NCI-H1105 (cell line): ENCODE results near the gene CAMK1D.

Experiments used
- DNase-seq: peaks from one replicate; lab custom pipeline; 2025; lab: John Stamatoyannopoulos, UW

CAMK1D gene

DNA sequence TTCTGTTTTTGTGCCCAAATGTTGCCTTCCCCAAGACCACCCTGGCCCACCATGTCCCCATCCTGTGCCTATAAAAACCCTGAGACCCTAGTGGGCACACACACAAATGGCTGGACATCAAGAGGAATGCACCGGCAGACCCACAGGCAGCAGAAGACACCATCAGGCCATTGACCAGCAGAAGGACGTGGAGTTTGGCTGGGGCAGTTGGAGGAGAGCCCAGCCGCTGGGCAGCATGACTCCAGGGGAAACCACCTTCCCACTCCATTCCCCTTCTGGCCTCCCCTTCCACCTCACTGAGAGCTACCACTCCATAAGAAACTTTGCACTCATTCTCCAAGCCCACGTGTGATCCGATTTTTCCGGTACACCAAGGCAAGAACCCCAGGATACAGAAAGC, 309.2 kb downstream of the CAMK1D start:
- DNase-seq, result no peak

DNA sequence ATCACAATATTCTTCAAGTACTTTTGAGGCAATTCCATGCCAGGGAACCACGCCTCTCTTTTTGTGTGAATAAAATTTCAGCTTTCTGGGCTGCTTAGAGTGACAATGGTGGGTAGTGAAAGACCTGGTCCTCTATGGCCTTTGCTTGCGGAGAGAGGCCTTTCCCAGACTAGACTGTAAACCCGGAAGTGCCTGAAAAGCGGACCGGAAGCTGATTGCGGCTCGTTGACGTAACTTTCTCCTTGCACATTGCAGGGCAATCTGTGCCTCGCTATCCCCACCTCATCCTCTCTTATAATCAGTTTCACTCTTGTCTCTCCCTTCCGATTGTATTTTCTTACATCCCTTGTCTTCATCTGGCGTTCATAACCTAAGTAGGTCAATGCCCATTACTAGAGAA, 310.4 kb downstream of the CAMK1D start:
- DNase-seq, result no peak

GRCh38 chr10:12660812-12661211, 311.5 kb downstream of the CAMK1D start:
- no peak for DNase-seq

DNA sequence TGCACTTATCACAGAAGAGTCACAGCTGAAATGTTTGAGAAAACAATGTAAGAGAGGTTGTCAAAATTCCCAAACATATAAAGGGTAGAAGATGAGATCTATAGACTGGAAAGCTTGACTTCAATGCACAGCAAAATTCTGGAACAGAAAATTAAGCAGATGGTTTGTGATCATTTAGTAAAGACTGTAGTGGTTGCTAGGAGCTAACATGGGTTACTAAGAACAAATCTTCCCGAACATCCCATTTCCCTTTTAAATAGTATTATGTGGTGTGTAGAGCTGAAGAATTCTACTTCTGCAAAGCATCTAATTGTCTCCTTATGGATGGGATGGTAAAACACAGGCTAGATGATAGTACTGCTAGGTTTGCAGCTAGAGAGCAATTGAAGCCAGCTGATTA, 312.3 kb downstream of the CAMK1D start:
- DNase-seq, result no peak

DNA sequence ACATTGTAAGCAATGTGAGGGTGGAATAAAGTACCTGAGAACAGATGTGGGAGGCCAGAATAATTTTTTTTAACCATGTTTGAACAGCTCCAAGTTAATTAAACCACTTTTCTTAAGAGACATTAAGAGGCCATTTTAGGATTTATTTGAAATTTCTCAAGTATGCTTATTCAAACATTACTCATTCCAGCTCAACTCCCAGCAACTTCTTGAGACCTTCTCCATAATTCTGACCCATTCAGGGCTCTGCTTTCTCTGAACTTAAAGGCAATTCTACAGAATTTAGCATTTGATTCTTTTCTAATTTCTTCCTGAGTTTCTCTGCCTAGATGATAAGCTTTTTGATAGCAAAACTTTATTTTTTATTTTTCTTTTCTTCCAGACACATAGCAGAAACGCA, 314.5 kb downstream of the CAMK1D start:
- DNase-seq, result no peak

- DNase-seq, result no peak
These were observed 316.2 kb downstream of the CAMK1D start for GRCh38 chr10:12665501-12665900.

GRCh38 chr10:12667052-12667451, 317.7 kb downstream of the CAMK1D start:
- DNase-seq, result no peak

GRCh38 chr10:12668634-12669033, 319.3 kb downstream of the CAMK1D start:
- no peak for DNase-seq

GRCh38 chr10:12670004-12670403, 320.7 kb downstream of the CAMK1D start:
- no peak for DNase-seq

GRCh38 chr10:12675186-12675585, 325.8 kb downstream of the CAMK1D start:
- DNase-seq, result no peak

GRCh38 chr10:12679636-12680035, 330.3 kb downstream of the CAMK1D start:
- no peak for DNase-seq

- no peak for DNase-seq
These were observed 331.9 kb downstream of the CAMK1D start for GRCh38 chr10:12681252-12681651.

DNA sequence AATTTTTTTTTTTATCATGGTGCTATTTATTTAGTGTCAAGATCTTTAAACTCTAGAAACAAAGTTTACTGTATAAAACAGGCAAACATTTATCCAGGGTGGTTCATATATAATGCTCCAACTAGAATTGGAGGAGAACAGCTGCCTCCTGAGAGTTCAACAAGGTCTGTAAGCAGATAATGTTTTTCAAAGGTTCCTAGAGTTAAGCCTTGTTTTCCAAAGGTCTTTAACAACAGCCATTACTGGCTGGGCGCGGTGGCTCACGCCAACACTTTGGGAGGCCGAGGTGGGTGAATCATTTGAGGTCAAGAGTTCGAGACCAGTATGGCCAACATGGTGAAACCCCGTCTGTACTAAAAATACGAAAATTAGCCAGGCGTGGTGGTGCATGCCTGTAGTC, 335.4 kb downstream of the CAMK1D start:
- no peak for DNase-seq

DNA sequence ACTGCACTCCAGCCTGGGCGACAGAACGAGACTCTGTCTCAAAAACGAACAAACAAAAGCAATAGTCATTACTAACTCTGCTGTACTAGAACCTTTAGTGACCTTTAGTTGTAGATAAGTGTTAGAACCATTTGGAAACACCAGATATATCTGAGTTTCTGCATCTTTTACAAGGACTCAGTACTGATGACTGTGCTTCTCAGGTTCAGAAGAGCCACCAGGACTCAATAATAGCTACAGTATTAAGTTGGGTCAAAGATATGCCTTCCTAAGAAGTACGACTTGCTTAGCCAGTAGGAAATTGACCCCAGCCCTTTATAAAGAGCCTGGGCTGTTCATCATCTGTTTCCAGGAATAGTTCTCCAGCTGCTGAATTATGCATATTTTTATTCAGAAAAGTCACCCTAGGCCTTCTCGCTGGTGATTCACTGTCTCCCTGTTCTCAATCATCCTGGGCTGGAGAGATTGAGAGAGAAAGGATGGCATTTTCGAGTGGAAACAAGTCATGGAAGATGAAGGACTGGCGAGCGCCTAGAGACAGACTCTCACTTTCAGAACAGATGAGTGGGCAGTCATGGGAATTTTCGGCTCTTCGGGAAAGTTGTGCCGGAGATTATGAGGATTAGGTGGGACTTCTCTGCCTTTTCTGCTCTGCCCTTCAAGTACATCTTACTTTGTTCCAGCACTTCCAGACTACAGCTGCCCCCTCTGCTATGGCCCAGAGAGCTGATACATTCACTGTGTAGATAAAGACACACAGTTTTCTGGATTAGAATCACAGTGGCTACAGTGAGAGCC, 336.1 kb downstream of the CAMK1D start:
- DNase-seq, result no peak

- no peak for DNase-seq
These were observed 338.6 kb downstream of the CAMK1D start for GRCh38 chr10:12687996-12688395.

DNA sequence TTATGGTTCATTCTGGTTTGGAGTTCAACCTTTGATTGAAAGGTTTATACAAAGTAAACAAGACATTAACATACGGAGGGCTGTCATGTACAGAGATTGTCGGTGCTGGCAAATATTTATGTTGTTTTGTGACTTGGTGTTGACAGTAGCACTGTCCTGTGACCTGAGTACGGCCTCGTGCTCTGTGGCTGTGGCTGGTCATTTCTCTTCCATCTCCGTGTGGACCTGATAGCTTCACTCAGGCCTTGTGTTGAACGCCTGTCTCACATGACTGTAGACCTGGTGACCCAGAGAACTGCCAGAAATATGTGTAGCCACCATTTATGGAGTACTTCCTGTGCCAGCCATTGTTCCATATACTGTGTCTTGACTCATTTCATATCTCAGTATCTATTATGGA, 340.5 kb downstream of the CAMK1D start:
- DNase-seq, result no peak

DNA sequence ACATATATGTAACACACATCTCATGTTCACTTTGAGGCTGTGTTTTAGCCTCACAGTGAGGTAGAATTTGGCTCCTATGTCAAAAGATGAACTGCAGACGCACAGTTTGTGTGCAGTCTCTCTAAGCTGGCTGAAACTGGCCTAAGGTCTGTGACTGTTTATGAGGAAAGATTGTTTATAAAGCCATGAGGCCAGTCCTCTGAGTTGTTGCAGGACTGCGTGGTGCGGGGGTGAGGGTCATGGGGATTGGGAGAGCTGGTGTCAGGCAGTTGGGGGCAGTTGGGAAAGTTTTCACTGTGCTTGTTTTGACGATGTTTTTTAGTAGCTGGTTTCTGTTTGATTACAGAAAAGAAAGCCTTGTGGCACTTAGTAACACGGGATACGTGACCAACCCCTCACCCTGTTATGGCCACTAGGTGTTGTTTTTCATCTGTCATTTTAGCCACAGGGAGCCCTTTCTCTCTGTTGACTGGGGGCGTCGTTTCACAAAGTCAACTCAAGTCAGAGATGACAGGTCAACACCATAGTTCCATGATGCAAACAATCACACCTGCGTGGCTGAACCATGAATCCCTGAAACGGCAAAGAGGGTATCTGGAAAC, 341.3 kb downstream of the CAMK1D start:
- DNase-seq, result no peak

- DNase-seq, result no peak
These were observed 342.2 kb downstream of the CAMK1D start for GRCh38 chr10:12691596-12691995.

- DNase-seq, result no peak
These were observed 348.4 kb downstream of the CAMK1D start for GRCh38 chr10:12697764-12698163.

GRCh38 chr10:12699258-12699700, 349.9 kb downstream of the CAMK1D start:
- no peak for DNase-seq

GRCh38 chr10:12699781-12700556, 350.6 kb downstream of the CAMK1D start:
- no peak for DNase-seq

GRCh38 chr10:12700557-12700874, 351.2 kb downstream of the CAMK1D start:
- no peak for DNase-seq

DNA sequence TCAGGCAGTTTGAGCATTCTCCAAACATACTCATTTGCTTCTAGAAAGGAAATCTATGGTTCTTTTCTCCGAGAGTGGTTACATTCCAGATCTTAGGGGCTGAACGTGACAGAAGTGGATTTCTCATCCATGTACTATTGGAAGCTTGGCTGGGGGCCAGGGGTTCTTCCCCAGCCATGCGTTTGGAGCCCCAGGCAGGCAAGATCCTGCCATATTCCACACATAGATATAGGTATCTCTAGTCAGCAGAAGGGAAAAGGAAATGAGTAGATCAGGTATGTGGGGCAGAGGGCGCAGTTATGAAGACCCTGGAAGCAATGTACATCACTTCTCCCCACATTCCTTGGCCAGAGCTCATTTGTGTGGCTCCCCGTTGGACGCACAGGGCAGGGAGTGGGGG, 352.3 kb downstream of the CAMK1D start:
- DNase-seq, result no peak
